EL (cell line): ENCODE results near the gene KREMEN1.

Experiments used
- DNase-seq: peaks from one replicate; pipeline ENCODE4 v3.0.0-alpha.2; 2016

Gene KREMEN1

DNA sequence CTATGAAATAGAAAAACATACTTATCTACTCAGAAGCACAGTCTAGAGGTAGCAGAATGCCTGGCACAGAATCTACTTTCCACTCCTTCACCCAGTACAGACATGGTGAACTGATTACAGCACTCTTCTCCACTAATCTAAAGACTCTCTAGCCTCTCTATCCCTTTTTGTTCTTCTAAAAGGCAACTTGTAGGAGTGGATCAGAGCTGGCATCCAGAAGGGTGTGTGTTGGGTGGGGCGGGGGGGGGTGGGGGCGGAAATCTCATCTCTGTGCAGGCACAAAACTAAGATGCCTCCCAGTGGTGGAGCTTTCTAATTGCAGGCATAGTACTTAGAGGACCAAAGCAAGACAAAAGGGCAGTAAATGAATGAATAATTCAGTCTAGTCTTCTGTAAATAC lies 121.3 kb downstream of the KREMEN1 start:
- DNase-seq = no peak

DNA sequence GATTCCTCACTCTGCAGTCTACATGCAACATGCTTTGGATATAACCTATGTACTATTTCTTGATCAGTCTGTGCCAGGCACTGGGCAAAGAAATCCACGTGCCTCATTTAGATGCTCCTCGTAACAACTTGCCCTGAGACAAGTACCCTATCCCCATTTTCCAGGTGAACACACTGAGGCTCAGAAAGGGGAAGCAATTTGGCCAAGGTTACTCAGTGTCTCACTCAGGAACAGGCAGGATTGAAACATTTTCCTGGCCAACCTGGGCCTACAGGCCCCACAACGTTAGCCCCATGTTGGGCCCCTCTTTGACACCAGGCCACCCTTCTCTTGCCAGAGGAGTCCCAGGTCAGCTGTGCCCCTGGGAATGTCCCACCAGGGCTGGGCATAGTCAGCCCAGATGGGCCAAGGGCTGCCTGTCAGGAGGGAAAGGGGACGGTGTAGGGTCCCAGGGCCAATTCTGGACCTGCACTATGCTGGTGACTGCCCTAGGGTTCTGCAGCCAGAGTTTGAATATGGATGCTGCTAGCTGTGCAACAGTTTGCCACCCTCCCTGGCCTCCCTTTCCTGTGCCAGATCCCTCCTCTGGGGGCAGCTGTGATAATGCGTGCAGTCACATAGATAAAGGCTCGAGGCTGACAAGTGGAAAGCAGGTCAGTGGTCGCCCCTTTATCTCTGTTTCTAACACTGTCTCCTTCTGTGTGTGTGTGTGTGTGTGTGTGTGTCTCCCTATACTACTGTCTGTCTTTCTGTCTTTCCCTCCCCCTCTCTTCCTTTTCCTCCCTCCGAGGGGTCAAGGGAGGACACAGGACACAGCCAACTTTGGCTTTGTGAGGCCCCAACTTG lies 122.5 kb downstream of the KREMEN1 start:
- DNase-seq = no peak

DNA sequence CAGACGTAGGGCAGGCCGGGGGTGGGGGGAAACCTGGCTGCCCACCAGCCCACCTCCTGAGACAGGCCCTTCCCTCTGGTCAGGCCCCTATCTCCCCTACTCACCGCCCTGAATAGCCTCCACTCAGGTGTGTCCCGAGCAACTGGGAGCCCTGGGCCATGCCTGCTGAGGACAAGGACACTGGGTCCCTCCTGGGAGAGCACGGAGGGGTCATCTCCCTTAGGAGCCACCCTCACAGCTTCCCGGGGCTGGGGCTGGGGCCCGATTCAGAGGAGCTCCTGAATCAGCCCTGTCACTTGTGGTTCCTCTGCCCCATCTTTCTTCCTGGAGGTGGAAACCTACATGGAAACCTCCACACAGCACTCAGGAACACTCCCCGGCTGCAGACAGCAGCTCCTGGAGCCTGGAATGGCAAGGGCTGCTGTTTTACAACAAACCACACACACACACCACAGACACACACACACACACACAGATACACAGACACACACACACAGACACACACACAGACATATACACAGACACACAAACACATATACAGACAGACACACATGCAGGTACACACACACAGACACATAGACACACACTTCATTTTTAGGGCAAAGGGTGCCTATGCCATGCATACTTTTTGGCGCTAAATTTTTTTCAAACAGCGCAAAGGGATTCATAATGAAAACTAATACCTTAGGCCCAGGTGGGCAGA lies 123.3 kb downstream of the KREMEN1 start:
- no peak for DNase-seq

DNA sequence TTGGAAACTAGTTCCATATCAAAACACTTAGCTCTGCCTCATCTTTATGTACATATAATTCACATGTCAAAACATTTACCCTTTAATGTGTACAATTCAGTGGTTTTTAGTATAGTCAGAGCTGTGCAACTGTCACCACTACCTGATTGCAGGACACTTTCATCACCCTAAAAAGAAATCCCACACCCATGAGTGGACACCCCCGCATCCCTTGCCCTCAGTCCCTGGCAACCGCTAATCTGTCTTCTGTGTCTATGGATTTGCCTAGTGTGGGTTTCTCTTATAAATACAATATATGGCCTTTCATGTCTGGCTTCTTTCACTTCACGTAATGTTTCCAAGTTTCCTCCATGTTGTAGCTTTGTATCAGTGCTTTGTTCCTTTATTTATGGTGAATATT lies 124.3 kb downstream of the KREMEN1 start:
- no peak for DNase-seq

DNA sequence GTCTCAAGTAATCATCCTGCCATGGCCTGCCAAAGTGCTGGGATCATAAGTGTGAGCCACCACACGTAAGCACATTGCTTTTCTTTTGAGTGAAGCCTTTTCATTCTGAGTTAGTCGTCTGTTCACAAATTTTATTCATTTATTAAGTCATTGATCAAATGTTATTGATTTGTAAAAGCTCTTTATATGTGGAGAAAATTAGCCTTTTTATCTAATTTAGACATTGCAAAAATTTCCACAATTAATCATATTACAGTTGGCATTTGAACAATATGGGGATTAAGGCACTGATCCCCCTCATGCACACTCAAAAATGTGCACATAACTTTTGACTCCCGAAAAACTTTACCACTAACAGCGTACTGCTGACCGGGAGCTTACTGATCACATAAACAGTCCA lies 125.4 kb downstream of the KREMEN1 start:
- no peak for DNase-seq

DNA sequence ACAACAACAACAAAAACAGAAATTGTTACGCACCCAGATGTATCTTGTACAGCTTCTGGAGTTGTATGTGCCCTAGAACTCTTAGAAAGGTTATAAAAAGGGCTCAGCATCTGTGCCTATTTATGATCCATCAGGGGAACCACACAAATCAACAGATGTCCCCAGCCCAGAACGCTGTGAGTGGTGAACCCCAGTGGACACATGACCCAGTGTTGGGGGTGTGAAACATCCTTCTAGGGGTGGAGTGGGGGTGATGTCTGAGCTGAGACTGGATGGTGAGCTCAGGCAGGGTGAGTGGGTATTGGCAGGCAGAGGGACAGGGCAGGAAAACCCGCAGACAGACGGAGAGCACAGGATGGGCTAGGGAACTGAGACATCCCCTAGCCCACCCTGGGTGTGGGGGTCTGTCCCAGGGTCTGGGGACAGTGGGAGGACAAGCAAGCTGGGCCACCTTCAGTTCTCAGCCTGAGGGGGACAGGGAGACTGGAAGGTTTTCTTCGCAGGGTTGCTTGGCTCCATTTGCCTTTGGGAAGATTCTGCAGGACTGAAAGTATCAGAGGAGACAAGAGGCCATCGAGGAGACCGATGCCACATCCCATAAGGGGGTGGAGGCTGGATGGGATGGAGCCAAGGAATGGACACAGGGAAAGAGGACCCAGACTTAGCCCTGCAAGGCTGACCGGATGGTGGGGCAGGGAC lies 127.0 kb downstream of the KREMEN1 start:
- DNase-seq = no peak

DNA sequence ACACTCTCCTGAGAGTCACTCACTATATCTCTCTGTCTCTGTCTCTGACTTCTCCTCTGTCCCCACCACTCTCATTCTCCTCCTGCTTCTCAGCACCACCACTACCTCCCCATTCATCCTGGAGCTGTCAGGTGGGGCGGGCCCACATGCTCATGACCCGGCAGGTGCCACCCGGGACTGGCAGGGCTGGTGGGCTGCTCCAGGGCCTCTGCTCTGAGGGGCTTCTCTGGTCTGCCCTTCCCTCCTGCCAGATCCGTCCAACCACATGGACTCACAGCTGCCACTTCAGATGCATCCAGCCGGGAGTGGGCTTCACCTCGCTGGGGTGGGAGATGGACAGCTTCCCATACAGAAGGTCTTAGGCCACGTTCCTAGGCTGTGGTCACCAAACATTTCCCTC lies 128.1 kb downstream of the KREMEN1 start:
- DNase-seq = no peak

DNA sequence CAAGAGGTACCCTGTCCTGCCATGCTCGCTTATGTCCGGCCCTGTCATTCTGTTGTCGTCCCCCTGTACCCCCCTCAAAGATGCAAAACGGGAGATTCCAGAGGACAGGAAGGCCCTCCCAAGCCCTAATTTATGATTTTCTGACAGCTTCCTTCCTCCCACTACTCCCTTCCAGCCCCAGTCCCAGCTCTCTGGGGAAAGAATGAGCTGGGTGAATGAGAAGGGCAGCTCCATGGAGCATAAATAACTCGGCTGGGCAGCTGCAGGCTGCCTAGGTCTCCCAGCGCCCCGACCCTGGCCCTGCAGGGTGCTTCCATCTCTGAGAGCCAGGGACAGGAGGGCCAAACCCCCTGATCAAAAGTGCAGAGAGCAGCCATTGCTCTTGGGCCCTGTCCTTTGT lies 128.9 kb downstream of the KREMEN1 start:
- DNase-seq = no peak

DNA sequence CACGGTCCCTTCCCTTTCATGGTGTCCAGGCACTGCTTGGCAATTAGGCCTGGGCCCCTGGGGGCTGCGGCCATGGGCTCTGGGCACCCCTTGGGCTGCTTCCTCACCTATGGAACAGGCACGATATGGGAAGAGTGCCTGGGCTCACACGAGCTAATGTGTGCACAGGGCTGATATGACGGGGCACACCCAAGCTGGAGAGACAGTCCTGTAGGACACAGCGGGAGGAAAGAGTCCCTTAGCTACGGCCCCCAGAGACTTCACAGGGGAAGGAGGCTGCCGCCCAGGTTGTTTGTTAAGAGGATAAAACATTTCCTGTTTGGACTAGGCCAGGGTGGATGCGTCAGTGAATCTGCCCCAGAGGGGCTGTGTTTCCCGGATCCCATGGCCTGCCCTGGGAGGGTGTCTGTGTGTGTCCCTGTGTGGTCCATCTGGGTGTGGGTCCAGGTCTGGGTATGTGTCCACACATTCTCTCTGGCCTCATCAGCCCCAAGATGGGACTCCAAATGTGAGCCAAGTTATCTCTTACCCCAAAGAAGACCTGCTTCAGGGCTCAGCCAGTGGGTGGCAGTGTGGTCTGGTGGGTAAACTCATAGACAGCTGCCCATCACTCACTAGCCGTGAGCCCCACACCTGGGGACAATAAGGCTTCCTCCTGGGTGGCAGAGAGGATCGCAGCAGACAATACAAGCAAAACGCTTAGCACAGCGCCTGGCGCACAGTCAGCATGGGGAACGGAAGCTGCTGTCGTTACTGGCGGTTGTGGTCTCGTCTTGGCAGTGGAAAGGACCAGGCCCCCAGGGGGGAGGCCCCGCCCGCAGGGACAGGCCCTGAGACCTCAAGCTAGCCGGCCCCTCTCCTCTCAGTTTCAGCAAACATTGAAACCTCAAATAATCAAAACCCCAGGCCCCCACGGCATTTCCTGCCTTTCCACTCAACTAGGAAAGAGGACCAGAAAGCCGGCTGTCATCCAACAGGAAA lies 129.7 kb downstream of the KREMEN1 start:
- no peak for DNase-seq

DNA sequence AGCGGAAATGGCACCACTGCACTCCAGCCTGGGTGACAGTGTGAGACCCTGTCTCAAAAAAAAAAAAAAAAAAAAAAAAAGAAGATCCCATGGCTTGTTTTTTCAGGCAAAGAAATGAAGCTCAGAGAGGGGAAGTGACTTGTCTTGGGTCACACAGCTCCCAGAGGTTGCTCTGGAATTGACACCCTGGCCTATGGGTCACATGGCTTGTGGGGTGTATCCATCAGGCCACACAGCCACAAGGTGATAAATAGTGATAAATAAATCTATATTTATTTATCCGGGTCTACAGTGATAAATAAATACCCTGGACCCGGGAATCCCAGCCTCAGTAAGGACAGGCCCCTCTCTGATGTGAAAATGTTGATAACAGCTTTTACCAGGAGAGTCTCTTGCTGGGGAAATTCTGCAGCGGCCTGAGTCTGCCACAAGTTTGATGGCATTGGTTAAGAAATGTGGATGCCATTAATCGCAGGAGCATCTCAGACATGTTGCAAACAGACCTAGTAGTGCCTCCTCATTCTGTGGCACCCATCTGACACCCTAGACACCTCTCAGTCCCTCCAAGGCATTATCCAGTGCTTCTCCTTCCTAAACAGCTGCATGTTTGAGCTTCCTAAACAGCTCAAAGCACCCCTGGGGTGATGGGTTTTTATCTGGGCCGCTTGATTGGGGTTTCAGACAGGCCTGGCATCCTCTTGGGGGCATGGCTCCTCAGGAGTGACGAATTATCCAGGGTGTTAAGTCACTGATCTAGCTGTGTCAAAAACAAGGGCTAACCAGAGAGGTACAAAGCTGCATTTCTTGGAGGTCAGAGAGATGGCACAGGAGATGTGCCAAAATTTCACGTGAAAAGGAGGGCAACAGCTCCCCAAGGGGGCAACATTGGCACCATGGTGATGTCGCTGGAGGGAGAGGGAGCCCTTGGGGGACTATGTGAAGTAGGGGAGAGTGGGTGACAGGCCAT lies 130.9 kb downstream of the KREMEN1 start:
- DNase-seq = no peak

DNA sequence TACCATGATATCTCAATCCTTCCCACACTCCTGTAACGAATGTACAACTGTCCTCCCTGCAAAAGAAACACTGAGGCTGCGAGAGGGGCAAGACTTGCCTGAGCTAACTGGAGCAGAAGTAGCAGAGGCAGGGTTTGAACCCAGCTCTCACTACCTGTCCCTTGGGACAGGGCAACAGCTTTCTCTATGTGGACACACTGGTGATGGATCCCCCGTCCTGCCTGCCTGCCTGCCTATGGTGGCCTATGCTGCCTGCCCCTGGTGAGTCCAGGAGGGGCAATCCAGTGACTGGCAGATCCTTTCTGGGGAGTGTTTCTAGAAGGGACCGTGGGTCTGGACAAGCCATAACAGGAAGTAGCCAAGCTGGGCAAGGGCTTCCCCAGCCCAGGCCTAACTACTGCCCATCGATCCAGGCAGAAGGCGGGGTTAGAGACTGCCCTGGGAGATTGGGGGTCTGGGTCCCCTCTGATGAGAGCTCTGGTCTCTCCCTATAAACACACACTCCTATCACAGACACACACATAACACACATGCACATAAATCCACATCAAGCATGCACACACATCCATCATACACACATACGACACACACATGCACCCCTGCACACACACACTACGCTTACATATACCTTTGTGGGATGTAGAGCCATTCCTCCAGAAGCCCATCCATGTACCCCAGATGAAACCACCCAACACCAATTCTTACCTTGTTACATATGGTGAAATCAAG lies 131.8 kb downstream of the KREMEN1 start:
- no peak for DNase-seq

DNA sequence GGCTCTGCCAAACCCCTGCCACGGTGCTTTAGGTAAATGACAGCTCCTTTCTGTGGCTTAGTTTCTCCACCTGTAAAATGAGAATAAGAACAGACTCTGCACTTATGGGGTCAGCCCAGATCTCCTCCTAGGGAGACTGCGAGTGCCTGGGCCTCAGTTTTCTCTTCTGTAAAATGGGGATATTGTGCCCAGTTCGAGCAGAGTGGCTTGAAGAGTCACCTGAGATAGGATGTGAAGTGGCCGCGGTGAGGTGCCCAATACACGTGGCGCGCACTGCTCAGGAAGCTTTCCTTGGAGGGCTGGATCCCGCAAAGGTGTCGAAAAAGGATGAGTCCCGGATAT lies 132.4 kb downstream of the KREMEN1 start:
- no peak for DNase-seq

DNA sequence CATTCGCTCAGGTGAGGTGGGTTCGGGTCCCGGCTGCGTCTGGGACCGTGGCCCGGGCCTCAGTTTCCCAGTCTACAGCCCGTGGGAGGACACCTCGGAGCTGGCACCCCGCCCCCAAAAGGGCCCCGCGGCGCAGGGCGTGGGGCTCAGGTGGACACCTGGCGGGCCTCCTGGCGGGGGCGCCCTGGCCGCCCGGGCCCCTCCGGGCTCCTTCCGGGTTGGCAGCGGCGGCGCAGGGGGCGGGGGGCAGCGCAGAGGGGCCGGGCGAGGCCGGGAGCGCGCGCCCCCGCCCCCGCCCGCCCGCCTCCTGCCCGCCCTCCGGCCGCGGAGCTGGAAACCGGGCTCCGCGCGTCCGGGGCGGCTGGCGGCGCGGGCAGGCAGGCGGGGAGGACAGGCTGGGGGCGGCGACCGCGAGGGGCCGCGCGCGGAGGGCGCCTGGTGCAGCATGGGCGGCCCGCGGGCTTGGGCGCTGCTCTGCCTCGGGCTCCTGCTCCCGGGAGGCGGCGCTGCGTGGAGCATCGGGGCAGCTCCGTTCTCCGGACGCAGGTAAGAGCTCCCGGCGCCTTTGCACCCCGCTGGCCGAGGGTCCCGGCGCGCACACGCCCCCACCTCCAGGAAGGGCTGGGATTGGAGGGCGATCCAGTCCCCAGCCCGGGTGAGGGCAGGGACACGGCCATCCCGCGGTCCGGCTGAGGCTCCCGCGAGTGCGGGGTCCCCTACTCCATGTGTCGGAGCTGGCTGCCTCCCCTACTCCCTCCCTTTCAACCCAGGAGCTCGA lies 132.9 kb downstream of the KREMEN1 start, which contains the start of gene EMID1:
Gene EMID1 (plus strand): TSS at position 303 of the 778 bp plus-strand sequence. CDS start 143 bp downstream, at position 446.
- peak; percentile 29 for DNase-seq

DNA sequence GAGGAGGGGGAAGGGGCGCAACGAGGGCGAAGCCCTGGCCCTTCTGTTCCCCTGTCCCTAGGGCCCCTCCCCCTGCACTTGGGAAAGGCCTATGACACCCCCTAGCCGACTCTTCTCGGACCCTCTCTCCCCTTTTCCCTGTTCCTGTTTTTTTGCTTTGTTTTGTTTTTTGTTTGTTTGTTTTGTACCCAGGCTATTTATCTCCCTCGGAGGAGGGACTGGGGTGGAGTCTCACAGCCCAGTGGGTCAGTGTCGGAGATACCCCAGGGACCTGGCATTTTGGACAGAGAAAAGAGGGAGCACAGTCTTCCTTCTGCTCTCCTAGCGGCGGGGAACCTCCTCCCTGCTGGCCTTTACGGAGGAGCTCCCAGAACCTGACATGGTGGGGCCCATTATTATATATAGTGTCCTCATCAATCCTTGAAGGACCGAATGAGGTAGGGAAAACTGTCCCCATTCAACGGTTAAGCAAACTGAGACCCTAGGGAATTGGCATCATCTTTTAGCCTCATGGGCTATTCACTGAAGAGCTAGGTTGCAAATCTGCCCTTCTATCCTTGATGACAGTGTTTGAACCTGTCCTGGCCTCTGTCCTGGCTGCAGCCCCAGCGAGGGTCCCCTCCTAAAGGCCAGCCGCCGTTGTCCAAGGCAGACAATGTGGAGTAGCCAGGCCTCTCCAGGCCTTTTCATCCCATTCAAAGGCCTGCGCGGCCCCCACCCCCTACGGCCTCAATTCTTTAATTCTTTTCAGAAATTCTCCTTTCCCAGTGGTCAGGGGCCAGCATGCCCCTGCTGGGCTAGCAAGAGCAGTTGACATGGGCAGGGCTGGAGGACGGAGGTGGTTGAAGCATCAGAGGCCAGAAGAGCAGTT lies 133.8 kb downstream of the KREMEN1 start:
- DNase-seq = no peak

DNA sequence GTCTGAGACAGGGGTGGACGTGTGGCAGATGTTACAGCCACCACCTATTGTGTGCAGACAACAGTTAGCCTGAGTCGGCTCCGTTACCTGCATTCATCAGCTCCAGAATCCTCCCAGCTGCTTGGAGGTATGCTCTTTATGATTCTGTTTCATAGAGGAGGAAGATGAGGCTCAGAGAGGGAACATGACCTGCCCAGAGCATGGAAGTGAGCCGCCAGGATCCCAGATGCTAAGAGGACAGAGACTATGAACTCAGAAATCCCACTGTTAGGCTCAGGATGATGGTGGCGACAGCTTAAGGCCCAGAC lies 134.4 kb downstream of the KREMEN1 start:
- DNase-seq = no peak

DNA sequence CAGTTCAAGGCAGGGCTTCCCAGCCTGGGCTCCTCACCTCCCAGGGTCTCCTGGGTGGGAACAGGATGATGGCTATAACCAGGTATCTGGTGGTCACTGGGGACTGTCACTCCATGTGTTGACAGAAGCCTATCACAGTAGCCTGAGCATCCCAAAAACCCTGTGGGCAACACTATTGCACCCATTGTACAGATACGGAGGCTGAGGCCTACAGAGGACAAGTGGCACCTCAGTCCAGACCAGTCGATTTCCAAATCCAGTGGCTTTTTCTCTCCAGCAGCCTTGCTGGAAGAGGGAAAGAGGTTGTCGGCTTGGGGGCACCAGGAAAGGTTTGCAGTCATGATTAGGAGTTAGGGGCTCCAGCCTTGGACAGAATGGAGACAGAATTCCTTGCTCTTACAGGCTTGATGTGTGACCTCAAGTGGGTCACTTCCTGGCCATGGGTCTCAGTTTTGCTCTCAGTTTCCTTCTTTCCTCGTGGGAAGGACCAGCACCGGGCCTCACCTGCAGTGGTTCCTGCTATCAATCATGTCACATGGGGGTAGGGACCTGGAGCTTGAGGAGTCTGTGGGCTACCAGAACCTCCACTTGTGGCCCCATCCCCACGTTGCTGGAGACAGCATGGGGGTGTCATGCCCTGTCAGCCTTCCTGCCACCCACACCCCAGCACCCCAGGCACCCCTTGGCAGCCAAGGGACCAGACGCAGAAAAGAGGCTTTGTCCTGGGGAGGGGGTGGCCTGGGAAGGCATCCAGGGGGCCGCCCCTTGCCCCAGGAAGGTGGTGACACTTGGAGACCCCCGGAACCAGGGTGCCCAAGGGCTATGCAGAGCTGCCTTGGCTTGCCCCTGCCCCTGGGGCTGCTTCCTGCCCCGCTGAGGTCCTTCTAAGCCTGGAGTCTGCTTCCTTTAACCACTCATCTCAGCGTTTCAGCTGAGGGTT lies 135.0 kb downstream of the KREMEN1 start:
- no peak for DNase-seq

DNA sequence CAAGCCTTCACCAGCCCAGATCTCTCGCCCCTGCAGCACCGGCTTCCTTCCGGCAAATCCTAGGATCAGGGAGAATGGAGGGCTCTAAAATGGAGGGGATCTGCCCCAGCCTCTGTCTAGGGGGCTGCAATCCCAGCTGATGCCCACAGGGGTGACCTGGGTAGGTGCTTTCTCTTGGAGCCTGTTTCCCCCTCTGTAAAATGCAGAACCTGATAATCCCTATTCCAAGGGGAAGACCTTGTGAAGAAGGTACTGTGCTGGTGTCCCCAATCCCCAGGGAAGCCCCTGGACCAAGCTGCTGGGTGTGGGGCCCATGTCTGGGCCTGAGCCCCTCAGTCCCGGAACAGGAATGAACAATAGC lies 135.6 kb downstream of the KREMEN1 start:
- DNase-seq = no peak
